Stimulated activated memory B cell treated with anti-CD40 and anti-IgM and Interleukin-4, amounts not matched to agents 10 μg/mL and 1 μg/mL and 100 μg/mL, for 72 hours (primary cell): ENCODE measurements around the gene ESYT2.

Experiments used
- ATAC-seq: fragments of 150-1000 bp; cut with Tn5 transposase; 2 replicates; pipeline ENCODE4 v1.10.0; 2021
- H3K27ac Mint-ChIP-seq: one replicate; pipeline ENCODE4 v1.8.0; 2022; ENCODE audit warnings: mild to moderate bottlenecking, mixed read lengths
- H3K27me3 Mint-ChIP-seq: one replicate; pipeline ENCODE4 v1.8.0; 2022; ENCODE audit warnings: mixed read lengths
- H3K36me3 Mint-ChIP-seq: one replicate; pipeline ENCODE4 v1.8.0; 2022; ENCODE audit warnings: mixed read lengths
- H3K4me1 Mint-ChIP-seq: one replicate; pipeline ENCODE4 v1.8.0; 2022; ENCODE audit warnings: mixed read lengths
- H3K4me3 Mint-ChIP-seq: one replicate; pipeline ENCODE4 v1.8.0; 2022; ENCODE audit warnings: mild to moderate bottlenecking, moderate library complexity, mixed read lengths
- H3K9me3 Mint-ChIP-seq: one replicate; pipeline ENCODE4 v1.8.0; 2022; ENCODE audit warnings: mixed read lengths

Gene ESYT2

GRCh38 chr7:158861936-158862704 is 32.8 kb upstream of the ESYT2 start:
- H3K27me3 Mint-ChIP-seq, result no peaks in the 10 kb centered on the region
- ATAC-seq, result no peak
- H3K9me3 Mint-ChIP-seq, result no peaks in the 10 kb centered on the region
- H3K36me3 Mint-ChIP-seq, result no peaks in the 10 kb centered on the region
- H3K27ac Mint-ChIP-seq, result no peak overlapping the region
- peak overlapping the region; percentile 21 for H3K4me3 Mint-ChIP-seq
- H3K4me1 Mint-ChIP-seq, result peaks cover 47% of the 10 kb centered on the region

GRCh38 chr7:158861004-158861787 is 31.9 kb upstream of the ESYT2 start:
- no peak for ATAC-seq
- peaks cover 47% of the 10 kb centered on the region for H3K4me1 Mint-ChIP-seq
- H3K36me3 Mint-ChIP-seq, result no peaks in the 10 kb centered on the region
- H3K9me3 Mint-ChIP-seq, result no peaks in the 10 kb centered on the region
- H3K4me3 Mint-ChIP-seq, result no peak overlapping the region
- no peak overlapping the region for H3K27ac Mint-ChIP-seq
- no peaks in the 10 kb centered on the region for H3K27me3 Mint-ChIP-seq

GRCh38 chr7:158860394-158860793 is 31.1 kb upstream of the ESYT2 start:
- no peak for ATAC-seq
- Mint-ChIP-seq H3K27ac (no peak overlapping the region), H3K4me1 (peaks cover 49% of the 10 kb centered on the region), H3K9me3 (no peaks in the 10 kb centered on the region), H3K27me3 (no peaks in the 10 kb centered on the region), H3K4me3 (no peak overlapping the region), H3K36me3 (no peaks in the 10 kb centered on the region)

DNA sequence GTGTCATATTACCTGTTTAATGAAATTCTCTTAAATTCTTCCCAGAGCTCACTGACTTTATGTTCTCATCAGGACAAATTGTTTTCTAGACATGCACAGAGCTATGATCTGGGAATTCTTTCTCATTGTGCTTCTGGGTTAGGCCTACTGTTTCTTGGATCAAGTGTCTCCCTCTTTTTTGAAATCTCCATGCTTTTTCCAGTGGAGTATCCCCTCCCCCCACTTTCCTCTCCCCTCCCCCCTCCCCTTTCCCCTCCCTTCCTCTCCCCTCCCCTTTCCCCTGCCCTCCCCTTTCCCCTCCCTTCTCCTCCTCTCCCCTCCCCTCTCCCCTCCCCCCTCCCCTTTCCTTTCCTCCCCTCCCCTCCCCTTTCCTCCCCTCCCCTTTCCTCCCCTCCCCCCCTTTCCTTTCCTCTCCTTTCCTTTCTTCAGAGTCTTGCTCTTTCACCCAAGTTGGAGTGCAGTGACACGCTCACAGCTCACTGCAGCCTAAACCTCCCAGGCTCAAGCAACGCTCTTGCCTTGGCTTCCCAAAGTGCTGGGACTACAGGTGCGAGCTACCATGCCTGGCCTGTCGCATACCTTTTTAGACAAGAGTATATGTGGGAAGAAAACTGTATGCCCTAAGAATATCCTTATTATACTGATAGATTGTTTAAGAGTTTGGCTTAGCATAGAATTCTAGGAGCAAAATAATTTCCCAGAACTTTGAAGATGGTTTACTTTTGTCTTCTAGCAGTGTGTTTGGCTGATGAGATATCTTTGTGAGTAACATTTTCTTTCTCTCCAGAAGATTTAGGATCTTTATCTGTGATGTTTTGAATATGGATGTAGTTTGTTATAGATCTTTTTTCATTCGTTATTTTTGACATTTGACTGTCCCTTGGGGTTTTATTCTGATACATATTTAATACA is 29.5 kb upstream of the ESYT2 start:
- no peaks in the 10 kb centered on the region for H3K36me3 Mint-ChIP-seq
- ATAC-seq, result no peak
- no peaks in the 10 kb centered on the region for H3K9me3 Mint-ChIP-seq
- H3K27ac Mint-ChIP-seq, result no peak overlapping the region
- peak overlapping the region; percentile 64 for H3K4me3 Mint-ChIP-seq
- peaks cover 33% of the 10 kb centered on the region for H3K4me1 Mint-ChIP-seq
- no peaks in the 10 kb centered on the region for H3K27me3 Mint-ChIP-seq

DNA sequence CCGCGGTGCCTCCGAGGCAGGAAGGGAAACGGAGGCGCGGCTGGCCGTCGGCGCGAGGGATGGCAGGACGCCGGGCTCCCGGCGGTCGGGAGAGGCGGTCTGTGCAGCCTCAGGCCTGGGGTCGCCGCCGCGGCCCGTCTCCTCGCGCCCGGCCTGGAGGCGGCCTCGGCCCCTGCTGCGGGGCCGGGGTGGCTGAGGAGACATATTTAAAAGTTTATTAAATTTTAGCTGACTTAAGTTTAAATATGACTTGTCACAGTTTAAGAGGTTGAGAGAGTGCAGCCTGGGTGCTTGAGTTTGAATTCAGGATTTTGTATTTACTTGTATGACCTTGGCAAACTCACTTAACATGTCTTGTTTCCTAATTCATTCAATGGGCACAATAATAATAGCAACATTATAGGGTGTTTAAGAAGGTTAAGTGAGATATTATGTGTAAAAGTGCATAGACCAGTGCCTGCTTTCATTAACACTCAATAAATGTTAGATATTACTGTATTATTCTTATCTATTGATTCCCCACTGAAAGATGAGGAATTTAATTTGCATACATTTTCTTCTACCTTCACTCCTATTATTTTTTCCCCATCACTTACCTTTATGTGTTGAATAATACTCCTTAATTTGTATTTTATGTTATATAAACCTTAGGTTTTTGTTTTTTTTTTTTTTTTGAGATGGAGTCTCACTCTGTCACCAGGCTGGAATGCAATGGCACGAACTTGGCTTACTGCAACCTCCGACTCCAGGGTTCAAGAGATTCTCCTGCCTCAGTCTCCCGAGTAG is 27.8 kb upstream of the ESYT2 start:
- Mint-ChIP-seq H3K4me1 (peaks cover 25% of the 10 kb centered on the region), H3K36me3 (no peaks in the 10 kb centered on the region), H3K27ac (peak overlapping the region; percentile 93), H3K27me3 (no peaks in the 10 kb centered on the region), H3K4me3 (peak overlapping the region; percentile 97), H3K9me3 (no peaks in the 10 kb centered on the region)
- peak; percentile 40 for ATAC-seq

GRCh38 chr7:158854681-158855081 is 25.4 kb upstream of the ESYT2 start:
- Mint-ChIP-seq H3K27ac (no peak overlapping the region), H3K36me3 (no peaks in the 10 kb centered on the region), H3K4me3 (peak overlapping the region; percentile 38), H3K27me3 (no peaks in the 10 kb centered on the region), H3K4me1 (peaks cover 25% of the 10 kb centered on the region), H3K9me3 (no peaks in the 10 kb centered on the region)
- ATAC-seq, result no peak

GRCh38 chr7:158850545-158851102 is 21.3 kb upstream of the ESYT2 start:
- ATAC-seq, result no peak
- Mint-ChIP-seq H3K27ac (no peak overlapping the region), H3K4me3 (no peak overlapping the region), H3K9me3 (no peaks in the 10 kb centered on the region), H3K36me3 (no peaks in the 10 kb centered on the region), H3K4me1 (no peaks in the 10 kb centered on the region), H3K27me3 (no peaks in the 10 kb centered on the region)

- H3K27me3 Mint-ChIP-seq, result peaks cover 3% of the 10 kb centered on the region
- no peak overlapping the region for H3K27ac Mint-ChIP-seq
- H3K36me3 Mint-ChIP-seq, result no peaks in the 10 kb centered on the region
- no peak for ATAC-seq
- no peak overlapping the region for H3K4me3 Mint-ChIP-seq
- H3K4me1 Mint-ChIP-seq, result no peaks in the 10 kb centered on the region
- no peaks in the 10 kb centered on the region for H3K9me3 Mint-ChIP-seq
Observed at GRCh38 chr7:158849768-158850544, 20.6 kb upstream of the ESYT2 start.

GRCh38 chr7:158849442-158849767 is 20.1 kb upstream of the ESYT2 start:
- no peak overlapping the region for H3K27ac Mint-ChIP-seq

GRCh38 chr7:158847451-158847866 is 18.1 kb upstream of the ESYT2 start:
- H3K9me3 Mint-ChIP-seq, result no peaks in the 10 kb centered on the region
- ATAC-seq, result no peak
- no peak overlapping the region for H3K4me3 Mint-ChIP-seq
- H3K4me1 Mint-ChIP-seq, result no peaks in the 10 kb centered on the region
- no peaks in the 10 kb centered on the region for H3K36me3 Mint-ChIP-seq
- H3K27ac Mint-ChIP-seq, result no peak overlapping the region
- H3K27me3 Mint-ChIP-seq, result peaks cover 17% of the 10 kb centered on the region

More at GRCh38 chr7:158849442-158849767, 20.1 kb upstream of the ESYT2 start:
- Mint-ChIP-seq H3K9me3 (no peaks in the 10 kb centered on the region), H3K36me3 (no peaks in the 10 kb centered on the region), H3K4me1 (no peaks in the 10 kb centered on the region), H3K27me3 (peaks cover 8% of the 10 kb centered on the region), H3K4me3 (no peak overlapping the region)
- ATAC-seq, result no peak

- peaks cover 17% of the 10 kb centered on the region for H3K27me3 Mint-ChIP-seq
- no peaks in the 10 kb centered on the region for H3K4me1 Mint-ChIP-seq
- no peak overlapping the region for H3K27ac Mint-ChIP-seq
- H3K4me3 Mint-ChIP-seq, result no peak overlapping the region
- H3K36me3 Mint-ChIP-seq, result no peaks in the 10 kb centered on the region
- ATAC-seq, result no peak
- no peaks in the 10 kb centered on the region for H3K9me3 Mint-ChIP-seq
Observed at GRCh38 chr7:158846304-158846703, 17.0 kb upstream of the ESYT2 start.

DNA sequence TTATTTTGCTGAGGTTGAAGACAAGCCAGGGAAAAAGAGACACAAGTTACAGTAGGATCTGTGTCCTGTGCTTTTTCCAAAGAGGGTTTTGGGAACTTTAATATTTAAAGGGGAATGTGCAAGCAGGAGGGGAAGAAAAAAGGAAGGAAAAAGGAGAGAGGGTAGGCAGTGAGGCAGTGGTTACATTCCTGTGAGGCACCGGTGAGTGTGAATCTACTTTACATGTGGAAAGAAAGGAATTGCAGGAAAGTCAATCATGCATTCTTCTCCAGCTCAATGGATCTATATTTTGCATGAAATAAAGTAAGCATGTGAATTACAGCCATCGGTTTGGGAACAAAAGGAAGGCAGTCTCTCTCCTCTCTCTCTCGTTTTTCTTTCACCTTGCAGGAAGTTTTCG is 14.5 kb upstream of the ESYT2 start:
- H3K27me3 Mint-ChIP-seq, result peaks cover 17% of the 10 kb centered on the region
- no peaks in the 10 kb centered on the region for H3K9me3 Mint-ChIP-seq
- H3K36me3 Mint-ChIP-seq, result no peaks in the 10 kb centered on the region
- ATAC-seq, result no peak
- no peak overlapping the region for H3K4me3 Mint-ChIP-seq
- no peak overlapping the region for H3K27ac Mint-ChIP-seq
- H3K4me1 Mint-ChIP-seq, result no peaks in the 10 kb centered on the region

- H3K36me3 Mint-ChIP-seq, result no peaks in the 10 kb centered on the region
- H3K9me3 Mint-ChIP-seq, result no peaks in the 10 kb centered on the region
- no peak overlapping the region for H3K4me3 Mint-ChIP-seq
- H3K27me3 Mint-ChIP-seq, result peaks cover 17% of the 10 kb centered on the region
- no peak for ATAC-seq
- no peaks in the 10 kb centered on the region for H3K4me1 Mint-ChIP-seq
- no peak overlapping the region for H3K27ac Mint-ChIP-seq
Observed at GRCh38 chr7:158842486-158842885, 13.2 kb upstream of the ESYT2 start.

- H3K27ac Mint-ChIP-seq, result no peak overlapping the region
- H3K27me3 Mint-ChIP-seq, result peaks cover 17% of the 10 kb centered on the region
- H3K9me3 Mint-ChIP-seq, result no peaks in the 10 kb centered on the region
- ATAC-seq, result no peak
- H3K4me1 Mint-ChIP-seq, result no peaks in the 10 kb centered on the region
- no peaks in the 10 kb centered on the region for H3K36me3 Mint-ChIP-seq
- H3K4me3 Mint-ChIP-seq, result no peak overlapping the region
Observed at GRCh38 chr7:158840604-158841003, 11.3 kb upstream of the ESYT2 start.
